Mesothelial cell of epicardium (in vitro differentiated cells): ENCODE measurements around the gene KRT9. TPM values are rescaled to one million over a fixed set of nuclear protein-coding genes. Genes with fewer than 3 reads are reported as not detected.
"Not testable (repeated sequence)": the region's sequence is repeated elsewhere in the genome, so short reads cannot be mapped to it uniquely, and the experiment has no call there.

ENCODE experiments used
- DNase-seq, 2 experiments: peaks; one replicate each; pipeline ENCODE4 v3.0.0; 2021; ENCODE audit warnings: low spot score in 2 of 2; ENCODE audit not compliant: unreplicated experiment in 2 of 2
- H3K27ac Mint-ChIP-seq: 2 replicates; pipeline ENCODE4 v1.8.0; 2021; ENCODE audit warnings: mixed read lengths
- H3K27me3 Mint-ChIP-seq: 2 replicates; pipeline ENCODE4 v1.8.0; 2021; ENCODE audit warnings: low read depth, mixed read lengths
- H3K36me3 Mint-ChIP-seq: 2 replicates; pipeline ENCODE4 v1.8.0; 2021; ENCODE audit warnings: mixed read lengths
- H3K4me1 Mint-ChIP-seq: 2 replicates; pipeline ENCODE4 v1.8.0; 2021; ENCODE audit warnings: mixed read lengths
- H3K4me3 Mint-ChIP-seq: 2 replicates; pipeline ENCODE4 v1.8.0; 2021; ENCODE audit warnings: mild to moderate bottlenecking, moderate library complexity, mixed read lengths
- H3K9me3 Mint-ChIP-seq: 2 replicates; pipeline ENCODE4 v1.8.0; 2021; ENCODE audit warnings: mixed read lengths
- total RNA-seq: library from RNA; stranded (reverse); gene quantifications from 3 replicates; pipeline ENCODE4 v1.2.1, GENCODE V29; 2021
- TF ChIP-seq, protein P1 (sequence below): fragments of 200-600 bp; sonication (generic); IDR thresholded peaks from one replicate; pipeline ENCODE4 v1.5.0; 2021; ENCODE audit warnings: antibody characterized with exemption; ENCODE audit not compliant: unreplicated experiment

Gene KRT9, protein sequence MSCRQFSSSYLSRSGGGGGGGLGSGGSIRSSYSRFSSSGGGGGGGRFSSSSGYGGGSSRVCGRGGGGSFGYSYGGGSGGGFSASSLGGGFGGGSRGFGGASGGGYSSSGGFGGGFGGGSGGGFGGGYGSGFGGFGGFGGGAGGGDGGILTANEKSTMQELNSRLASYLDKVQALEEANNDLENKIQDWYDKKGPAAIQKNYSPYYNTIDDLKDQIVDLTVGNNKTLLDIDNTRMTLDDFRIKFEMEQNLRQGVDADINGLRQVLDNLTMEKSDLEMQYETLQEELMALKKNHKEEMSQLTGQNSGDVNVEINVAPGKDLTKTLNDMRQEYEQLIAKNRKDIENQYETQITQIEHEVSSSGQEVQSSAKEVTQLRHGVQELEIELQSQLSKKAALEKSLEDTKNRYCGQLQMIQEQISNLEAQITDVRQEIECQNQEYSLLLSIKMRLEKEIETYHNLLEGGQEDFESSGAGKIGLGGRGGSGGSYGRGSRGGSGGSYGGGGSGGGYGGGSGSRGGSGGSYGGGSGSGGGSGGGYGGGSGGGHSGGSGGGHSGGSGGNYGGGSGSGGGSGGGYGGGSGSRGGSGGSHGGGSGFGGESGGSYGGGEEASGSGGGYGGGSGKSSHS
- not detected in 3 replicates for total RNA-seq

DNA sequence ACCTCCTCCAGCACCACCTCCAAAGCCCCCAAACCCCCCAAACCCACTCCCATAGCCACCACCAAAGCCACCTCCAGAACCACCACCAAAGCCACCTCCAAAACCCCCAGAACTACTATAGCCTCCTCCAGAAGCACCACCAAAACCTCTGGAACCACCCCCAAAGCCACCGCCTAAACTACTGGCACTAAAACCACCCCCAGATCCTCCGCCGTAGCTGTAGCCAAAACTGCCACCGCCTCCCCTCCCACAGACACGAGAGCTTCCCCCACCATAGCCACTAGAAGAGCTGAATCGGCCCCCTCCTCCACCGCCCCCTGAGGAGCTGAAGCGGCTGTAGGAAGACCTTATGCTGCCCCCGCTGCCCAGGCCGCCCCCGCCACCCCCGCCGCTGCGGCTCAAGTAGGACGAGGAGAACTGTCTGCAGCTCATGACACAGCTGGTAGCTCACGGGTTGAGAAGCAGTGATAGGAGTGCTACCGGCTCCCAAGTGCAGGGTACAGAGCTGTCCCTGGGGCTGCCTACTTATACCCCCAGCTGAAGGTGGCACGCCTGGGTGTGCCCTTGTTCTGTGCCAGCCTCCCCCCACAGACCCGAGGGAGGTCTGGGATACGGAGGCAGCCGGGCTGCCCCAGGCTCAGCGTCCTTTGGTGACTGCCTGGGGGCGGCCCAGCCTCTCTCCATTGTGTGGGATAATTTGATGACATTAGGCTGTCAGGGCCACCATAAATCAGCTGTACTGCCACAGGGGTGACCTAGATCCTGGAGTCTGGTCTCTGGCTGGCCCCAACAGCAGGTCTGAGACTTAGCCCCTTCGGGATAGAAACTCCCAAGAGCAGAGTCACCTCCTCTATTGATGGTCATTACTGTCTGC is at the start of gene KRT9:
Gene KRT9, minus strand, starts transcription at position 499 of the 874 bp plus-strand sequence. Its CDS starts 67 bp downstream, at position 432.
- H3K27ac Mint-ChIP-seq = no peak within 1 kb of the TSS
- no peak for DNase-seq
- H3K36me3 Mint-ChIP-seq = no peaks in the 10 kb centered on the region
- H3K9me3 Mint-ChIP-seq = no peaks in the 10 kb centered on the region
- TF ChIP-seq, protein P1, sequence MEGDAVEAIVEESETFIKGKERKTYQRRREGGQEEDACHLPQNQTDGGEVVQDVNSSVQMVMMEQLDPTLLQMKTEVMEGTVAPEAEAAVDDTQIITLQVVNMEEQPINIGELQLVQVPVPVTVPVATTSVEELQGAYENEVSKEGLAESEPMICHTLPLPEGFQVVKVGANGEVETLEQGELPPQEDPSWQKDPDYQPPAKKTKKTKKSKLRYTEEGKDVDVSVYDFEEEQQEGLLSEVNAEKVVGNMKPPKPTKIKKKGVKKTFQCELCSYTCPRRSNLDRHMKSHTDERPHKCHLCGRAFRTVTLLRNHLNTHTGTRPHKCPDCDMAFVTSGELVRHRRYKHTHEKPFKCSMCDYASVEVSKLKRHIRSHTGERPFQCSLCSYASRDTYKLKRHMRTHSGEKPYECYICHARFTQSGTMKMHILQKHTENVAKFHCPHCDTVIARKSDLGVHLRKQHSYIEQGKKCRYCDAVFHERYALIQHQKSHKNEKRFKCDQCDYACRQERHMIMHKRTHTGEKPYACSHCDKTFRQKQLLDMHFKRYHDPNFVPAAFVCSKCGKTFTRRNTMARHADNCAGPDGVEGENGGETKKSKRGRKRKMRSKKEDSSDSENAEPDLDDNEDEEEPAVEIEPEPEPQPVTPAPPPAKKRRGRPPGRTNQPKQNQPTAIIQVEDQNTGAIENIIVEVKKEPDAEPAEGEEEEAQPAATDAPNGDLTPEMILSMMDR = no peak
- no peak within 1 kb of the TSS for H3K4me3 Mint-ChIP-seq
- H3K4me1 Mint-ChIP-seq = no peaks in the 10 kb centered on the region
- H3K27me3 Mint-ChIP-seq = peaks cover 17% of the 10 kb centered on the region

DNA sequence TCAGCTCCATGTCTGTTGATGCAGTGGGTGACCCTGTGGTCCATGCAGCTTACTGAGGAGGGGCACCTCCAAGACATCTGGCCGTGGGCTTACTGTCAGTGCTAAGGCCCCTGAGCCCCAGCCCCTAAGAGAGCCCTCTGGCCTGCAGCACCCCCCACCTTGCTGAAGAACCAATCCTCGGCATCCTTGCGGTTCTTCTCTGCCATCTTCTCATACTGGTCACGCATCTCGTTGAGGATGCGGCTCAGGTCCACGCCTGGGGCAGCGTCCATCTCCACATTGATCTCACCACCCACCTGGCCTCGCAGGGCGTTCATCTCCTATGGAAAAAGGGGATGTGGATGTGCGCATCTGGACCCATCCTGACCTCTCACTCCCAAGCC is 49.6 kb upstream of the KRT9 start:
- peaks cover 10% of the 10 kb centered on the region for H3K36me3 Mint-ChIP-seq
- H3K4me3 Mint-ChIP-seq = peak overlapping the region; percentile 11
- H3K27me3 Mint-ChIP-seq, DNase-seq, H3K9me3 Mint-ChIP-seq: not testable (repeated sequence)
- H3K27ac Mint-ChIP-seq = peak overlapping the region; percentile 34
- H3K4me1 Mint-ChIP-seq = peaks cover 72% of the 10 kb centered on the region

DNA sequence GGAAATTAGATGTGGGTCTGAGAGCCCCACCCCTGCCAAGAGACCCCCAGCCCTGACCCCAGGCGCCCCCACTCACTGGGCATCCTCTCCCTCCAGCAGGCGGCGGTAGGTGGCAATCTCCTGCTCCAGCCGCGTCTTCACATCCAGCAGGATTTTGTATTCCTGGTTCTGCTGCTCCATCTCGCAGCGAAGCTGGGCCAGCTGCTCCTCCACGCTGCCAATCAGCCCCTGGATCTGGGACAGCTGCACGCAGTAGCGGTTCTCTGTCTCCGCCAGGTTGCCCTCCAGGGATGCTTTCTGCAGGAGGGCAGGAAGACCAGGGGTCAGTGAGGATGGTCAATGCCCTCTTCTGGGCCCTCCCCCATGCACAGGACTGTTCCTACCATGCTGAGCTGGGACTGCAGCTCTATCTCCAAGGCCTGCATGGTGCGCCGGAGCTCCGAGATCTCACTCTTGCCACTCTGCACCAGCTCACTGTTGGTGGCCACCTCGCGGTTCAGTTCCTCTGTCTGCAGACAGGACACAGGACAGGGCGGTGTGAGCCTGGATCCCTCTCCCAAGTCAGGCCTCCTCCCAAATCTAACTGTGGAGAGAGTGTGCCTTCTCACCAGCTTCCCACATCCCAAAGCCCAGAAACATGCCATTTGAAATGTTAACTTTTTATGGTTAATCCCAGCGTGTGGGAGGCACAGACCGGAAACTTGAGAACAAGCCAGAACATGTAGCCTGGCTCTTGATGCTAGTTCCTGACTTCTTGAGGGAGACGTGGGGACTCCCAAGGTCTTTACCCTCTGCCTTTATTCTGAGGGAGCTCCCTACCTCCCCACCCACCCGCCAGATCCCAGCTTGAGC is 49.0 kb upstream of the KRT9 start:
- no peak for DNase-seq
- Mint-ChIP-seq H3K4me1 (peaks cover 69% of the 10 kb centered on the region), H3K36me3 (peaks cover 10% of the 10 kb centered on the region), H3K9me3 (no peaks in the 10 kb centered on the region), H3K27me3 (no peaks in the 10 kb centered on the region), H3K4me3 (no peak overlapping the region), H3K27ac (no peak overlapping the region)
- TF ChIP-seq, protein P1 = no peak

DNA sequence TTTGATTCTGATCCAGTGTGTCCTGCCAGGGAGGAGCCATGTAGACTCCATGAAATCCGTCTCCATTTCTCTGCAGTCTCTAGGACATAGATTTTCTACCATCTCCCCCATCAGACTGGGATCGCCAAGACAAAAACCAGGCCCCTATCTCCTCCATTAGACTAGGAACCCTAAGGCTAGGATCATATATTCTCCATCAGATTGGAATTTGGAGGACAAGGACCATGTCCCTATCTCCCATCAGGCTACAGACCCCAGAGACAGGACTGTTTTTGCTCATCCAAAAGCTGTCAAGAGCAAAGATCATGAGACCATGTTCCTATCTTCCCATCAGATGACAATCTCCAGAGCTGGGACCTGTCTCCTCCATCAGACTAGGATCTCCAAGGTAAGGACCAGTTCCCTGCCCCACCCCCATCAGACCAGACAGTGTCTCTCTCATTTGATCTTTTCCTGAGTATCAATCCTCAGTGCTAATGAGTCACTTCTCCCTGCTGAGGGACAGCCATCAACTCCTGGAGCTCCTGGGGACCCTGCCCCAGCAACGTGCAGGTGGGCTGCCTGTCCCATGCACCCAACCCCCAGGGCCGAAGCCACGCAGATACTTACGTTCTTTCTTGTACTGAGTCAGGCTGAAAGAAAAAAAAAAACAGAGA is 48.2 kb upstream of the KRT9 start:
- not testable (repeated sequence) for H3K4me3 Mint-ChIP-seq, H3K27me3 Mint-ChIP-seq, DNase-seq, H3K9me3 Mint-ChIP-seq
- Mint-ChIP-seq H3K27ac (peak overlapping the region; percentile 23), H3K36me3 (peaks cover 10% of the 10 kb centered on the region), H3K4me1 (peaks cover 69% of the 10 kb centered on the region)

DNA sequence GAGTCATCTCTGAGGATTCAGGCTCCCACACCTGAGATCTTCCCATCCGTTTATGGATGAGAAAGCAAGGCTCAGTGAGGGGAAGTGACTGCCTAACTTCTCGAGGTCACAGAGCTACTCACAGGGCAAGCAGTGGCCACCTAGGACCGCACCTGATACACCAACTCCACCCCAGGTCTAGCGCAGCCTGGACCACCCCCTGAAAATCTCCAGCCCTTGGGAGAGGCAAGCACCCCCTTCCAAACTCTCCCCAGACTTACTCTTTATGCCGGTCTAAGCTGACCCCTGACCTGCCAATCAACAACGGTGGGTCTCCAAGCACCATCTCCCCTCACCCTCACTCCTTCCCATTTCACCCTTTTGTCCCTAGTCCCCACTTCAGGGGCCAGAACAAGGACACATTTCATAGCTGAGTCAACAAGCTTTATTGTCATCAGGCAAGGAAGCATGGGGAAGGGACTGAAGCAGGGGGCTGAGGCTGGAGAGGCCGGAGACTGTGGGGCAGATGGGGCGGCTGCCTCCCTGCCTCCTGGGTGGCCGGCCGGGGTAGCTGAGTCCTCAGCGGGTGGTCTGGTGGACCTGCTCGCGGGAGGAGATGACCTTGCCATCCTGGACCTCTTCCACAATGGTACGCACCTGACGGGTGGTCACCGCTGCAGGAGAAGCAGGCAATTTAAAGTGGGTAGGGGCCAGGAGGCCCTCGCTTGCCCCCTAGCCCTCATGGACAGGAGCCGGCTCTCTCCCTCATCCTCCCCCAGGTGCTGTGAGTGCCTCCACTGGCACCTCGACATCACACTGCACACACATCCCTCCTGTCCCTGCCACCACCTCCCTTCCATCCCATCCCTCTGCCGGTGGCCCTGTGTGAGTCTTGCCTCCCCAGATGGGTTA is 47.4 kb upstream of the KRT9 start:
- H3K9me3 Mint-ChIP-seq = no peaks in the 10 kb centered on the region
- no peaks in the 10 kb centered on the region for H3K27me3 Mint-ChIP-seq
- TF ChIP-seq, protein P1 = no peak
- no peak overlapping the region for H3K4me3 Mint-ChIP-seq
- peaks cover 10% of the 10 kb centered on the region for H3K36me3 Mint-ChIP-seq
- peak overlapping the region; percentile 79 for H3K27ac Mint-ChIP-seq
- DNase-seq = no peak
- H3K4me1 Mint-ChIP-seq = peaks cover 63% of the 10 kb centered on the region
